ENCODE measurements around the gene UCMA.

DNA sequence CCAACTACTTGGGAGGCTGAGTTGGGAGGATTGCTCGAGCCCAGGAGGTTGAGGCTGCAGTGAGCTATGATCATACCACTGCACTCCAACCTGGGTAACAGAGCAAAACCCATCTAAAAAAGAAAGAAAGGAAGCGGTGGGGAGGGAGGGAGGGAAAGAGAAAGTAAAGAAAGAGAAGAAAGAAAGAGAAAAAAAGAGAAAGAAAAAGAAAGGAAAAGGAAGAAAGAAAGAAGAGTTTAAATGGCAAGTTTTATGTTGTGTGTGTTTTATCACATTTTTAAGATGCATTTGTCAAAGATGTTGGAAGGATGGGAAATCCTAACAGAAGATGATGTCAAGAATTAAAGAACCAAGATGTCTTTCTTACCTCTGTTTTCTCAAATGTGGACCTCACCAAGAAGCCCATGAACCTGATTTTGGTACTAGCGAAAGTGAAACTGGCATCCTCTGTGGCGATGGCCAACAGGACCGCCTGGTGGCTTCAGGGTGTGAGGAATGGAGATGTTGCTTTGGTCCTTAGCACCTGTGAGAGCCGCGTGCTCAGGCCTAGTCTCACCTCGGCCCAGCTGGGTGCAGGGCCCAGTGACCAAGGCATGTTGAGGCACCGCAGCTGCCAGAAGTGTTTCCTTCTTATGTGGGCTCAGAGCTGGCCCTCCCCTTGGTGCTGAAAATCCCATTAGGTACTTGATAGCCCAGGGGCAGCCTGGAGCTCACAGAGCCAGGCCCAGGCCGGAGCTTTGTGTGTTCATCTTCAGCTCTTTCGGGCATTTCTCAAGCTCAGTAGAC, 9.8 kb downstream of the UCMA start:
- TF ChIP-seq HDAC2 (IDR thresholded peaks at IDR 0.05), result no peak
- TF ChIP-seq, protein P1, sequence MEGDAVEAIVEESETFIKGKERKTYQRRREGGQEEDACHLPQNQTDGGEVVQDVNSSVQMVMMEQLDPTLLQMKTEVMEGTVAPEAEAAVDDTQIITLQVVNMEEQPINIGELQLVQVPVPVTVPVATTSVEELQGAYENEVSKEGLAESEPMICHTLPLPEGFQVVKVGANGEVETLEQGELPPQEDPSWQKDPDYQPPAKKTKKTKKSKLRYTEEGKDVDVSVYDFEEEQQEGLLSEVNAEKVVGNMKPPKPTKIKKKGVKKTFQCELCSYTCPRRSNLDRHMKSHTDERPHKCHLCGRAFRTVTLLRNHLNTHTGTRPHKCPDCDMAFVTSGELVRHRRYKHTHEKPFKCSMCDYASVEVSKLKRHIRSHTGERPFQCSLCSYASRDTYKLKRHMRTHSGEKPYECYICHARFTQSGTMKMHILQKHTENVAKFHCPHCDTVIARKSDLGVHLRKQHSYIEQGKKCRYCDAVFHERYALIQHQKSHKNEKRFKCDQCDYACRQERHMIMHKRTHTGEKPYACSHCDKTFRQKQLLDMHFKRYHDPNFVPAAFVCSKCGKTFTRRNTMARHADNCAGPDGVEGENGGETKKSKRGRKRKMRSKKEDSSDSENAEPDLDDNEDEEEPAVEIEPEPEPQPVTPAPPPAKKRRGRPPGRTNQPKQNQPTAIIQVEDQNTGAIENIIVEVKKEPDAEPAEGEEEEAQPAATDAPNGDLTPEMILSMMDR (IDR thresholded peaks at IDR 0.05 in 2 of 3, conservative IDR thresholded peaks at IDR 0.05 in 1 of 3; ENCODE audit: control insufficient read depth in 2 of 3, extremely low read depth in 1 of 3, insufficient read depth in 1 of 3, low read depth in 3 of 3, low read length in 3 of 3), result no peak
- TF ChIP-seq, protein P2, sequence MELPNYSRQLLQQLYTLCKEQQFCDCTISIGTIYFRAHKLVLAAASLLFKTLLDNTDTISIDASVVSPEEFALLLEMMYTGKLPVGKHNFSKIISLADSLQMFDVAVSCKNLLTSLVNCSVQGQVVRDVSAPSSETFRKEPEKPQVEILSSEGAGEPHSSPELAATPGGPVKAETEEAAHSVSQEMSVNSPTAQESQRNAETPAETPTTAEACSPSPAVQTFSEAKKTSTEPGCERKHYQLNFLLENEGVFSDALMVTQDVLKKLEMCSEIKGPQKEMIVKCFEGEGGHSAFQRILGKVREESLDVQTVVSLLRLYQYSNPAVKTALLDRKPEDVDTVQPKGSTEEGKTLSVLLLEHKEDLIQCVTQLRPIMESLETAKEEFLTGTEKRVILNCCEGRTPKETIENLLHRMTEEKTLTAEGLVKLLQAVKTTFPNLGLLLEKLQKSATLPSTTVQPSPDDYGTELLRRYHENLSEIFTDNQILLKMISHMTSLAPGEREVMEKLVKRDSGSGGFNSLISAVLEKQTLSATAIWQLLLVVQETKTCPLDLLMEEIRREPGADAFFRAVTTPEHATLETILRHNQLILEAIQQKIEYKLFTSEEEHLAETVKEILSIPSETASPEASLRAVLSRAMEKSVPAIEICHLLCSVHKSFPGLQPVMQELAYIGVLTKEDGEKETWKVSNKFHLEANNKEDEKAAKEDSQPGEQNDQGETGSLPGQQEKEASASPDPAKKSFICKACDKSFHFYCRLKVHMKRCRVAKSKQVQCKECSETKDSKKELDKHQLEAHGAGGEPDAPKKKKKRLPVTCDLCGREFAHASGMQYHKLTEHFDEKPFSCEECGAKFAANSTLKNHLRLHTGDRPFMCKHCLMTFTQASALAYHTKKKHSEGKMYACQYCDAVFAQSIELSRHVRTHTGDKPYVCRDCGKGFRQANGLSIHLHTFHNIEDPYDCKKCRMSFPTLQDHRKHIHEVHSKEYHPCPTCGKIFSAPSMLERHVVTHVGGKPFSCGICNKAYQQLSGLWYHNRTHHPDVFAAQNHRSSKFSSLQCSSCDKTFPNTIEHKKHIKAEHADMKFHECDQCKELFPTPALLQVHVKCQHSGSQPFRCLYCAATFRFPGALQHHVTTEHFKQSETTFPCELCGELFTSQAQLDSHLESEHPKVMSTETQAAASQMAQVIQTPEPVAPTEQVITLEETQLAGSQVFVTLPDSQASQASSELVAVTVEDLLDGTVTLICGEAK (IDR thresholded peaks at IDR 0.05; ENCODE audit: borderline replicate concordance), result no peak
- TF ChIP-seq ZNF384 (IDR thresholded peaks at IDR 0.05; ENCODE audit: borderline replicate concordance, low read depth, low read length), result no peak
- TF ChIP-seq JUND (IDR thresholded peaks at IDR 0.05; ENCODE audit: low read depth, low read length), result no peak
- TF ChIP-seq, protein P3, sequence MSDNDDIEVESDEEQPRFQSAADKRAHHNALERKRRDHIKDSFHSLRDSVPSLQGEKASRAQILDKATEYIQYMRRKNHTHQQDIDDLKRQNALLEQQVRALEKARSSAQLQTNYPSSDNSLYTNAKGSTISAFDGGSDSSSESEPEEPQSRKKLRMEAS (IDR thresholded peaks at IDR 0.05; ENCODE audit: low read depth, low read length), result no peak
- TF ChIP-seq TCF3 (IDR thresholded peaks at IDR 0.05; ENCODE audit: borderline replicate concordance, insufficient read depth, low read depth, low read length), result no peak
- TF ChIP-seq MYB (IDR thresholded peaks at IDR 0.05; ENCODE audit: borderline replicate concordance, low read depth, low read length), result no peak
- no peak for TF ChIP-seq NBN (IDR thresholded peaks at IDR 0.05)
- TF ChIP-seq POLR2AphosphoS2 (IDR thresholded peaks at IDR 0.05; ENCODE audit: low read depth, low read length), result no peak
- TF ChIP-seq POLR2A (IDR thresholded peaks at IDR 0.05; ENCODE audit: low read depth, low read length), result no peak
- no peak for TF ChIP-seq ZNF24 (IDR thresholded peaks at IDR 0.05)
